HG03342 (cell line): Measurements from ENCODE around the gene RBBP8NL.

Experiments used
- ATAC-seq: cut with Tn5 transposase; IDR thresholded peaks from one replicate; pipeline ENCODE4 v1.9.1; 2021; ENCODE audit warnings: mild to moderate bottlenecking, moderate library complexity; ENCODE audit not compliant: unreplicated experiment

RBBP8NL gene, protein sequence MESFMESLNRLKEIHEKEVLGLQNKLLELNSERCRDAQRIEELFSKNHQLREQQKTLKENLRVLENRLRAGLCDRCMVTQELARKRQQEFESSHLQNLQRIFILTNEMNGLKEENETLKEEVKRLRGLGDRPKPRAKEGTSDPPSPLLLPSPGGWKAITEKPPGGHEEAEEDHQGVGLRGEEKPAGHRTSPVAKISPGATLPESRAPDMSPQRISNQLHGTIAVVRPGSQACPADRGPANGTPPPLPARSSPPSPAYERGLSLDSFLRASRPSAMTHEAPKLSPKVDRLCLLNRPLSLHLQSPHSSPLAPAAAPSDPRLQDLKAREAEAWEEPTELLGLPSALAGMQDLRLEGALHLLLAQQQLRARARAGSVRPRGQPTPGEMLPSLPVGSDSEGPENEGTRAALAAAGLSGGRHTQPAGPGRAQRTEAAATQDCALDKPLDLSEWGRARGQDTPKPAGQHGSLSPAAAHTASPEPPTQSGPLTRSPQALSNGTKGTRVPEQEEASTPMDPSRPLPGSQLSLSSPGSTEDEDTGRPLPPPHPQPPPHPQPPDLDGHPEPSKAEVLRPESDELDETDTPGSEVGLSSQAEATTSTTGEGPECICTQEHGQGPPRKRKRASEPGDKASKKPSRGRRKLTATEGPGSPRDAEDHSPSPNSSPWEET

DNA sequence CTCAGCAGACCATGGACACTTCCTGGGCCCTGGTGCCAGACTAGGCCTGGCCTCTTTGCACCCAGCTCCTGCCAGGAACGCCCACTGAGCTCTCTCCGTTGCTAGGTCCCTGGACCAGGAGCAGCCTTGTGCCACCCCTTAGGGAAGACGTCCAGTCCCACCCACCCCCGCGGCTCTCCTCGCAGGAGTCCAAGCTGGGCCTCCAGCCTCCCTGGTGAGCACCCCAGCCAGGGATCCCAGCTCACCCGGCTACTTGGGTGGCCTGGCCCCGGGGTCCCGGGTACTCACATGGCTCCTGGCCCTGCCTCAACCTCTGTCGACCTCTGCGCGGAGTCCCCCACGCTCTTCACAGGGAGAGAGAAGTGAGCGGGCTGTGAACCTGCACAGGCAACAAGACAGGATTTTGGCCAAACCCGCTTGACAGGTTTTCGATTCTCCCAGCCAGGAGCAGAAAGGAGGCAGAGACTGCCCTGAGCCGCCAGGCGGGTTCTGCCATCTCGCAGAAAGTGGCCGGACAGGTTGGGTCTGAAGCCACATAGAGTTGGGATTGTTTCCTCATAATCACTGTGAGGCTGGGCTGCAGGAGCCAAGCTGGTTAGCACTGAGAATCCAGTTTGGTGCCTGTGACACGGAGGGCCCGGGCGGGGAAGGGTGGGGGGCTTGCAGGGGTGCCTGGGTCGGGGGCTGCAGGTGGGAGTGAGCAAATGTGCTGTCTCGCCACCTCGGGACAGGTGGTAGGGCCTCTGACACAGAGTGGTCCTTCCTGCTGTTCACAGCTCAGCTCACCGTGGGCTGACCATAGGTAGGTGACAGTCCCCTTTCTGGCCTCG, at the start of gene RBBP8NL:
RBBP8NL (minus strand) TSS at position 368 of the 830 bp plus-strand sequence. CDS start 7,892 bp downstream, outside the sequence.
- ATAC-seq = no peak

DNA sequence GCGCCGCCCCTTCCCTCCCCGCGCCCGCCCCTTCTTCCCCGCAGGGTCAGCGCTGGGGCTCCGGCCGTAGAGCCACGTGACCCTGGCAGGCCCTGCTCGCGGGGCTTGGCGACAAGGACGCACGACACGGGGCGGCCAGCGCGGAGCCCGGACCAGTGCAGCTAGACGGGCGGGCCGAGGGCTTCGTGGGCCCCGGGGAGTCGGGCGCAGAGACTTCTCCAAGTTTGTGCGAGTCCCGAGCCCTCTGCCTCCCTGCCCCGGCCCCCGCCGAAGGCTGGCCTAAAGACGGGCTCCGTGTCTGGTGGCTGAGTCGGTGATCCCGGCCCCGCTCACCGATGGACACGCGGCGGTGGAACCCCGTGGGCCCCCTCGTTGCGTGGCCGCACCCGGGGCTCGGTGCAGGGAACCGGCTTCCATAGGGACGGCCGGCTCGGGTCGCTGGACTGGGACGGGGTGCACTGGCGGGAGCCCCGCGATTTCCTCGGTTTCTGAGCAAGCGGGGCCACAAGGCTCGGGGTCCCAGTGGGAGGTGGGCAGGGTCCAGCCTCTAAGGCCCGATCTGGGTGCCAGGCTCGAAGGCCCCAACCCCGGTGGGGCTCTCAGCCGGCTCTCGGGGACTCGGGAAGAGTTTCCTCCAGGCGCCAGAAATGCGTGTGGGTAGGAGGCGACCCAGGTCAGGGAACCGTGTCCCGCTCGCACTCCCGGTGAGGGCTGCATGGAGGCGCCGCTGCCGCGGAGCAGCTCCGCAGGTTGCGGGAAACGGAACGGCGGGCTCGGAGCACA, 48.9 kb upstream of the RBBP8NL start:
- ATAC-seq = no peak

DNA sequence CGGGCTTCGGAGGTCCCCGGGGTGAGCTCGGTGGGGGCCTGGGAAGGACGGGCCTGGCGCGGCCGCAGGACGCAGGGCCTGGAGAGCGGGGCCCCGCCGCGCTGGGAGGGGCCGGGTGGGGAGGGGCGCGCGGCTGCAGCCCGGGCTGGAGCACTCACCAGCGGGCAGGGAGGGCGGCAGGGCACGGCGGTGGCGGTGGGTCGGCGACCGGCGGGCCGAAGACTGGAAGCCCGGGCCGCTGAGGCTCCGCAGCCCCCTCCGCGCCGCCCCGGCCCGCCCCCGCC, 48.4 kb upstream of the RBBP8NL start, which contains the start of gene GATA5:
GATA5 (minus strand) TSS at position 224 of the 284 bp plus-strand sequence. CDS start 474 bp downstream, outside the sequence.
- ATAC-seq = no peak

DNA sequence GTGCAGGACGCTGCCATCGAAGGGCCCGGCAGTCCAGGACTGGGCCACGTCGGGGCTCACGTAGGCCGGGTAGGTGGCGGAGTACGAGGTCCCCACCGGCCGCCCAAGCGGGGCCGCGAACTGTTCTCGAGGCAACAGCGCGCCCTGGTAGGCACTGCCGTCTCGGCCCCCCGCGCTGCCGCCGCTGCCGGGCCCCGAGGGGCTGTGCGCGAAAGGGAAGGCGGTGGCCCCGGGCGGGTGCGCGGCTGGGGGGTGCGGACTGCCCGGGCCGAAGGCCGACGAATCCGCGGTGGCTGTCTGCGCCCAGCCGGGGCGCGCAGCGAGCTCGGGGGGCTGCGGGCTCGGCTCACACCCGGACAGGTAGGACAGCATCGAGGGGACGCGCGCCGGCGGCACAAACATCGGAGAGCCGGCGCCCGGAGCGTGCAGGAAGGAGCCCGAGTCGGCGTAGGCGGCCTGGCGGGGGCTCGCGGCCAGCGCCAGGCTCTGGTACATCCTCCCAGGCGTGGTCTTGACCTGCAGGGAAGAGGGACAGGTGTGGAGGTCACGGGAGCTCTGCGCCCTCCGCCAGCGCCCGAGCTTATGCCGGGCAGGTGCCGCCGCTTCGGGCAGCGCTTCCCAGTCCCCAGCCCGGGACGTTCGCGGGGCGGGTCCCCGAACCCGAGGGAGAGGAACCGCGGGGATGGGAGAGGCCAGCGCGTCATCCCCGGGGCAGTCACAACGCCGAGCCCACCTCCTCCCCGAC, 47.9 kb upstream of the RBBP8NL start:
- no peak for ATAC-seq

DNA sequence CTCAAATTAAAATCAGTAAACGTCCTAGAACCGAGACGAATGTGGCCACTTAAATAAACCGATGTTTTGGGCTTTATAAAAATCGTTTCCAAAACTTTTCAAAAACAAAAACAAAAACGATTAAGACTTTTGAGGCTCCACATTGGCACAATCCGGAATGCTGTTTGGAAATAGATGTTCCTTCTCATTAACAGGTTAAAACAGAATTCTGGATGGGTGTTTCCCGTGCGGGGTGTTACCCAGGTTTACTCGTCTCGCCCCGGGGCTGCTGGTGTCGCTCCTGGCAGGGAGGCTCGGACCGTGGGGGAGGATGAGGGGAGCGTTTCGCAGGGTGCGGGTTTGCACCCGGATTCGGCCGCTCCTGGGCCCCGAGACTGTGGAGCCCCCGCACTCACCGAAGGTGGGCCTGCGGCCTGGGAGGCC, 47.3 kb upstream of the RBBP8NL start:
- no peak for ATAC-seq

DNA sequence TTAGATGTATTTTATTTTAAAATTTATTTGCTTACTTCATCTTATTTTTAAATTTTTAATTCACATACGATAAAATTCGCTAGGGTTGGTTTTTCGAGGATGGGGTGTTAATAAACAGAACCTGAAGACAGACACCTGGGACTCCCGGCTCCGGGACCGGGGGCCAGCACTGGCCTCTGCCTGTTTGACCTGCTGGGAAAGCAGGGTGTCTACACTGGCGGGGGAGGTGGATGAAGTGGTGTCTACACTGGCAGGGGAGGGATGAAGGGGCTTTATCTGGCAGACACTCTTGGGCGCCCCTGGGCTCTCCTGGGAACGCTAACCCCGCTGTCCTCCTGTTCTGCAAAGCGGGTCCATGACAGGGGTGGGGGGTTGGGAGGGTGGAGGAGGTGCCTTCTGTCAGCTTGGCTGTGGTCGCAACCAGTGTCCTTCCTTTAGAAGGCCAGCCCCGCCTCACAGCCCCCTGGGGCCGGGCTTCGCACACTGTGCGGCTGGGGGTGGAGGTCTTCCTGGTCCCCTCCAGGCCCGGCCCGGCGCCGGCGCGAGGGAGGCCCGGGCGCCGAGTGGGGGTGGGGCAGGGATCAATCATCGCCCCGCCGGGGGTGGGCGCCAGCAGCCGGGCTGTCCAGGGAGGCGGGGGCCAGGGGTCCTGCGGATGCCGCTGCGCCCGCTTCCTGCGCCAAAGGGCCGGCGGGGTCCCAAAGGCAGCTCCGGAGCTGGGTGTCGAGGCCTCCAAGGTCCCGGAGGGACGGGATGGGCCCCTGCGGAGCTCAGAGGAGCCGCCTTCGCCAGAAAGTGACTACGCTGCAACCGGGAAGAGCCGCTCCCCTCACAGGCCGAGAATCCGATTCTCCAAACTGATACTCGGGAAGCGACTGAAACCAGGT, 46.6 kb upstream of the RBBP8NL start:
- ATAC-seq = no peak

DNA sequence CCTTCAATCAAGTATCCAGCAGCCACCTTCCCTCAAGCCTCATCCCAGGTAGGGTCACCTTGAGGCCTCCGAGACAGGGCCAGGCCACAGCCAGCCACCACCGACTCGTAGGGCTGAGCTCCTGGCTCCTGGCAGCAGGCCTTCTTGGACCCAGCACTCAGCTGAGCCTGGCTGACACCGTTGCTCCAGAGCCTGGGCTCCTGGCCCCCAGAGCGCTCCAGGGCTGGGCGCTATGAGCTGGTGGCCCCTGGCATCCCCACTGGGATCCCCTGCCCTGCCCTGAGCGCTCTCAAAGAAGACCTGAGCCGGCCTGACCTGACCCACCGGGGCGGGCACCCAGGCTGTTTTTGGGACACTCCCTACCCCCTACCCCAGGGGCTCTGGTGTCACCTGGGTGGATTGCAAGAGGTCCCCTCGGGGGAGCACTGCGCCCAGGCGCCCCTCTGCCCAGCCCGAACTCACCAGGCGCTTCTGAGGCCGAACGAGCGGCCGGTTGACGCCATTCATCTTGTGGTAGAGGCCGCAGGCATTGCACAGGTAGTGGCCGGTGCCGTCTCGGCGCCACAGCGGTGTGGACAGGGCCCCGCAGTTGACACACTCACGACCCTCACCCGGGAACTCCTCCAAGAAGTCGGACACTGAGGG, 45.7 kb upstream of the RBBP8NL start:
- no peak for ATAC-seq

DNA sequence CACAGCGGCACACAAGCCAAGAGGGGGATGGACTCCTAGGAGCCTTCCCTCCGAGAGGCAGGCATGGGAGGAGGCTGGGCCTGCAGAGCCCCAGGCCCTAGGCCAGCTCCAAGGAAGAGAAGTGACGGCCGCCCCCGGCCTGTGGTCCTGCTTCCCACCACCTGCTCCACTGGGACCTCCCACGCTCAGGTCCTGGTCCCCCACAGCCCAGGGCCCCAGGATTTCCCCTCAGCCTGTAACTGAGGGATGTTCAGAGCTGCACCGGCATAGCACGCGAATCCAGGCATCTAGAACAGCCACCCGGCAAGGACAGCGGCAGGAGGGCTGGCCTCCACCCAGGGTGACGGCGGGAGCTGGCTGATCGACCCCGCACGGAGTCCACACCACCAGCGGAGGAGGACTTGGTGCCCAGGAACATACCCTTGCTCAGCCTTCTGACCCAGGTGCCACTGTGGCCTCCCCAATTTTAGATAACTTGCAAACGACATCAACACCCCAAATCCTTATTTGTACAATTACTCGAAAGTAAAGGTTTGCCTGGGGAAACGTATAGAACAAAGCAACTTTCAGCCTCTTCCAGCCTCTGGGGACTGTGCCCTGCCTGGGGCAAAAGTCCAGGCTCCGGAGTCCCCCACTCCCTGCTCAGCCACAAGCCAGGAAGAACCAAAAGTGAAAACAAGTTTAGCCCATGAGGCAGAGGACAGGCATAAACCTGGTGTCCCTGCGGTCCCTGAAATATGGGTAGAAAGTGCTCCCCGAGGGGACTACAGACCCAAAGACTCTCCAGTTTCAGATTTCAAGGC, 45.0 kb upstream of the RBBP8NL start:
- ATAC-seq = no peak

DNA sequence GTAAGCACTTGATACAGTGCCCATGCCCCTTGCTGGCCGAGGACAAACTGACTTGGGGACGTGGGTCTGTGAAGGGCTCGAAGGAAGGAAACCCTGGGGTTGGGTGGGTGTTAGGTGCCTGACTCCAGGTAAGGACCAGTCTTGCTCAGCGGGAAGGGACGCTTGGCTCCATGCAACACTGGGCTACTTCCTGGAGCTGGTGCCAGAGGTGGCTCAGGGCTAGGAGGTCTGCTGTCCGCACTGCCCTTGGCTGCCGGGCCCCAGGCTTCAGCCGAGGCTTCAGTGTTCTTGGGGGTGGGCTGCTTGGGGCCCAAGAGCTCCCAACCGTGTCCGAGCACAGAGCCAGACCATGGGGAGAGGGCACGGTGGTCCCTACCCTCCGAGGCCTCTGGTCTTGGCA, 43.1 kb upstream of the RBBP8NL start:
- ATAC-seq = no peak

DNA sequence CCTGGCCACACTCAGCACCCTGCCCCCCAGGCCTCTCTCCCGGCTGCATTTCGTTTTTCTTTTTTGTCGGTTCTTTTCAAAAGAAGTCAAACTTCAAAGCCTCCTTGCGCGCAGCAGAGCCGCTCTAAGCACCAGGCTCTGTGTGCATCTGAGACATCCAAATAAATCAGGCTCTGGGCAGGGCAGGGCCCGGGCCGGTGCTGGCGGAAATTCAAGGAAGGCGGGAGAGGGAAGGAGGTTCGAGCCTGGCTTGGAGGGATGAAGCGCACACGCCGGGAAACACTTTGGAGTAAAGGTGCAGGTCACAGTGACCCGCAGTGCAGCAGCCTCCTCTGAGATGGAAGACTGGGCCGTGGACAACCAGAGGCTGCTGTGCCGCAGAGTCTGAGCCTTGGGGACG, 42.7 kb upstream of the RBBP8NL start:
- ATAC-seq = no peak

DNA sequence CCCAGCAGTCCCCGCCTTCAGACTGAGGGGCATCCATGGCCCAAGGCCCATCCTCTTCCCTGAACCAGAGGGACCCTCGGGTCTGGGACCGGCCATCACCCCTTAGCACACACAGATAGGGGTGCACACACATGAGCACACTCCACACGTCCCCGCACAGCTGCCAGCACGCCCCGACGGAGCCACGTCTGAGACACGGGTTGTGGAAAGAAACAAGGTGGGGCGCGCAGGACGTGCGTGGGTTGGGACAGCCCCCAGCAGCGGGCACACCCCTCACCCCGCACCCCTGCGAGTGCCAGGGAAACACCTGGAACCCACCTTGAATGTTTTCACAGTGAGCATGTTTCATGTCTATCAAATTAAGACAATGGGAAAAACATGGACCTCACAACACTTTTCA, 42.0 kb upstream of the RBBP8NL start:
- ATAC-seq = no peak

DNA sequence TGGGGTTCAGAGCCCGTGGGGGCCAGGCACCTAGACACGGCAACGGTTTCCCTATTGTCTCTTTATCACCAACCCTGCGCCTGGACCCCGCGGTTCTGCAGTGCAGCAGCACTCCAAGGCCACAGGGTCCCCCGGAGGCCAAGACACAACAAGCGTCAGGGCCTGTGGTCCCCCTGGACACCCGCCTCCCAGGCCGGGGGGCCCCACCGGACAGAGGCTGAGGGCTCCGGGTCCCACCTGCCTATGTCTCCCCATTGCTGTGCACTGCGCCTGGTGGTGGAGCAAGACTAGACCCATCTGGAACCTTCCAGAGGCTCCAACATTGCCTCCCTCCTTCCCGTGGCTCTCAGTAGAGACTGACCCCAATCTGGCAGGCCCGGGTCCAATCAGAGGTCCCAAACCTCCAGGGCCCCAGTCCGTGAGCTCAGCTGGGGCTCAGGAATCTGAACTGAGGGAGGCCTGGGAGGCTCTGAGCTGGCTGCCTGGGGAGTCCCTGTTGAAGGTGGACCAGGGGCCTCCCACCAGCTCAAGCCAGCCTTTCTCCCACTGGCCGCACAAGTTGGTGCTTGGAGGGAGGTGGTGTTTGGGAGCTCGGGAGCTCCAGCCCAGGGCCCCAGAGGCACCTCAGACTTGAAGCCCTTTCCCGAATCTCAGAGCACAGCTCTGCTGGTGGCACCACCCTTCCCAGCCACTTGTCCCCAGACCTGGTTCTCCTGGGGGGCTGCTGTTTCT, 39.6 kb upstream of the RBBP8NL start:
- no peak for ATAC-seq

DNA sequence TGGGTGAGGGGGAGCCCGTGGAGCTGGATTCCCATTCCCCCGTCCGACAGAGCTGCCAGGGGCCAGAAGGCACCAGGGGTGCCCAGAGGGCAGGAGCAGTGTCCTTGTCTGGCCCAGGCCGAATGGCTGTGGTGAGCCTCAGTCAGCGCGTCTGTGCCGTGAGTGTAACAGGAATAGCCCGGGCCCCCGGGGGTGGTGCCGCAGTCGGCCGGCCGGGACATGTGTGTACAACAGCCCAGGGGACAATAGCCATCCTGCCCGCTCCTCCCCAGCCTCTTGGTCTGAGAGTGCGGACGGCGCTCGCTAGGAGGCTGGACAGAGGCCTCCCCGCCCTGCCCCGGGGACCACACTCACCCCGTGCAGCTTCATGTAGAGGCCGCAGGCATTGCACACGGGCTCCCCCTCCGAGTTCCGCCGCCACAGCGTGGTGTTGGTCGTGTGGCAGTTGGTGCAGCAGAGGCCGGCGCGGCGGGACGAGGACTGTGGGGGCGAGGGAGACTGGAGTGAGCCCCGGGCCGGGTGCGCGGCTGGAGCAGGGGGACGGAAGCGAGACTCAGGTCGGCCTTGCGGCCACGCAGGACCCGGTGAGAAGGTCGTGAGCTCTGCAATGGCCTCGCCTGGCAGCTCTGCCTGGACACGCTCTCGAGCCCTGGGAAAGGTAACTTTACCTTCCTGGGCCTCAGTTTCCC, 38.9 kb upstream of the RBBP8NL start:
- ATAC-seq = no peak

DNA sequence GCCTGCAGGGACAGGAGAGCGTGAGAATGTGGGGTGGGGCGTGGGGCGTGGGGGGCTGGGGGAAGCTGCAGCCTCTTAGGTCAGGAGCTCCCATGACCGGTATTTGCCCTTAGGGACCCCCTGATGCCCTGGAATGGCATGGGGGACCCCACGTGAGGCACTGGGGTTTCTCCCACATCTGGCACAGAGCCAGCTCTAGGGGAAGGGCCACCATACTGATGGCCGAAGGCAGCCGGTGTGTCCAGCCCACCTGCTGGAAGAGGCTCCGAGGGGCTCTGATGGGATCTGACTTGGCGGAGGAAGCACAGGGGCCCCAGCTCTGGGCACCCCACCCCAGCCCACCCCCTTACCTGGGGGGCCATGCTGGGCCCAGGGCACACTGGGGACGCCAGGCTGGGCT, 37.7 kb upstream of the RBBP8NL start:
- ATAC-seq = no peak

DNA sequence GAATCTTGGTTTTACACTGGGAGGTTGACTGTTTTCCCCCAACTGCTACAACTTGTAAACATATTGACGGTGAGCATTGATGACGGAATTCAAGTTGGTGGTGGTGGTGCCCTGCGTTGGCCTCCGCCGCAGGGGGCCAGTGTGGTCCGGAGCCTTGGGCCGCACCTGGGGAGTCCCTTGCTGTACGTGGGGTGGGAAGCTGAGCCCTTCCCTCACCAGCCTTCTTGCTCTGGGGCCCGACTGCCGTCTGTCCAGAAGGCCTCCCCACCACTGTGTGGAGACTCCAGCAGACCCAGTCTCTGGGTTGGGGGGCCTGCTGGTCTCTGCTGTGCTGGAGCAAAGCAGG, 37.1 kb upstream of the RBBP8NL start:
- no peak for ATAC-seq

DNA sequence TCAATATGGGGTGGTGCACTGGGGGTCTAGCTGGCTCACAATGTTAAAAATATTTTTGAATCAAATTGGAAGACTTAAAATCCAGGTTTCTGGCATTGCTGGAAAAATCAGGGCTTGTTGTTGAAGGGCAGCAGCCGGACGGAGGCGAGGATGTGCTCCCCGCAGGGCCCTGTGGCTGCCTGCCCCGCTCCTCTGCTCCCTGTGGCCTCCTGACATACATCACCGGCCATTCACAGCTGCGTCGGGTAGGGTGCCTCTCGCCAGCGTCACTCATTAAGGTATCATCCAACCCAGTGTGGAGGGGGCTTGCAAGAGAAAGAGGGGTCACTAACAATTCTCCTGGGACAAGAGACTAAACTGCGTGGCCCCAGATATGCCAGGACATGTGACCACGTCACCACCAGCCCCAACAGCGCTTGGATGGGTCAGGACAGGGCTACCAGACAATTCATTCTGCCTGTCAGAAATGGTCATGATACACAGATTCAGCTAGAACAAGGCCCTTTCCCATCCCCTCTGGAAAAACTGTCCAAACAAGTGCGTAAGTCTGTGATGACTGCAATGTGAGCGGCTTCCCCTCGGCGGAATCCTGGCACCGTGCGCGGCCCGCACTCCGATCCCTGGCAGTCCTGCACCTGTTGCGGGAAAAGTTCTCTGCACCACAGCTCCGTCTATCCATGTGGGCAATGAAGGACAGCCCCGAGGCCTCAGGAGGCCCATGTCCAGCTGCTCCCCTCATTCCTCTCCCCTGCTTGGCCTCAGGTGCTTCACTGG, 36.5 kb upstream of the RBBP8NL start:
- ATAC-seq = no peak
